GM18951 (cell line): ENCODE data around the gene GPR15LG.
"Not testable (repeated sequence)": the region's sequence is repeated elsewhere in the genome, so short reads cannot be mapped to it uniquely, and the experiment has no call there.

Experiments
- POLR2A ChIP-seq: IDR thresholded peaks from 4 replicates; pipeline ENCODE4 v1.6.1; 2011; ENCODE audit warnings: mild to moderate bottlenecking; ENCODE audit not compliant: insufficient read length, insufficient read depth; ENCODE audit errors: extremely low read depth
- in situ Hi-C: fragments of 300-500 bp; cut with MboI; formaldehyde crosslinking; loops from one replicate; pipeline ENCODE4 v1.12.0; 2022; ENCODE audit warnings: low sequenced_read_pairs, mixed read lengths, inconsistent platforms; ENCODE audit not compliant: unreplicated experiment

Gene GPR15LG

DNA sequence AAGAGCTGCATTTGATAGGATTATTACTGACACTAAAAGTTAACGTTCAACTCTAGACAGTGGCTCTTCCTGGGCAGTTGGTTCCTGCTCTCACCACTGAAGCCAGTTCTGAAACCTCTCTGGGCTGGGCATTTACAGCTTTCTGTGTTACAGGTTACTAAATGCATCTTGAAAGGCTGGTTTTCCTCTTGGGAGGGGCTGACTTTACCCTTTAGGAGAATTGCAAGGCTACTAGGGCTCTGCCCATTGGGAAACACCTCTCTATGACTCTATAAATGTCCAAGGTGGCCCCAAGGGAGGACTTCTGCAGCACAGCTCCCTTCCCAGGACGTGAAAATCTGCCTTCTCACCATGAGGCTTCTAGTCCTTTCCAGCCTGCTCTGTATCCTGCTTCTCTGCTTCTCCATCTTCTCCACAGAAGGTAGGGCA, at the start of gene GPR15LG:
GPR15LG (plus strand) TSS at position 301 of the 429 bp plus-strand sequence; CDS start at position 352, 51 bp downstream.
- in situ Hi-C loops: no loop called here
- TF ChIP-seq POLR2A: no peak

- in situ Hi-C loops: not testable (repeated sequence)
These were observed 47.5 kb upstream of the GPR15LG start for GRCh38 chr10:84125910-84126784.

DNA sequence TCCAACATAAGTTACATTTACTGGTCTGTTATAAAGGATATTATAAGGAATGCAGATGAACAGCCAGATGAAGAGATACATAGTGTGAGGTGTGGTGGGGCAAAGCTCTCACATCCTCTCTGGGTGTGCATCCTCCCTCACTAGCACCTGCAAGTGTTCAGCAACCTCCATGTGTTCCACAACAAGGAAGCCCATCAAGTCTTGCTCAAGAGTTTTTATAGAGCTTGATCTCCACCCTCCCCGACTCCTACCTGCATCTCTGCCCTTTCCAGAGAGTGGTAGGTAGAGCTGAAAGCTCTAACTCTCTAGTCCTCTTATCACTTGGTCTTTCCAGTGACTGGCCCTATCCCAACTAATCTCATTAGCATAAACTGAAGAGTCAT, 46.8 kb upstream of the GPR15LG start:
- in situ Hi-C loops: no loop called here

DNA sequence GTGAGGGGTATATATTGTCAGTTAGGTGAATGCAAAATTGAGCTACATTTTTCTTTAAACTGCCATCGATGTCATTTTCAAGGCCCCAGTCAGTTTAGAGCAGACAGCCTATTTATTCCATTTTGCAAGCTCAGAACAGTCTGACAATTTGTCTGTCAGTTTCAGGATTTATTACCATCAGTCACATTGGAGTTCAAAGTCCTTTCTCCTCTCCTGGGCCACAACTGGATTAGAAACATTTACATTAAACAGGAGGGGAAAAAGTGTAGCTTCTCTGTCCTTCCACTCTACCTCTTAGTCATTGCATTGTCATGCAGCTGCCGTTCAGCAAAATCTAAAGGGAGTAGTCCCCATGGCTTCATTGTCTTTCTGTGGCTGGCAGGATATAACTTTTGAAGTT, 37.8 kb upstream of the GPR15LG start:
- TF ChIP-seq POLR2A: no peak
- in situ Hi-C loops: no loop called here

More for the DNA sequence above, 46.8 kb upstream of the GPR15LG start:
- TF ChIP-seq POLR2A: no peak

DNA sequence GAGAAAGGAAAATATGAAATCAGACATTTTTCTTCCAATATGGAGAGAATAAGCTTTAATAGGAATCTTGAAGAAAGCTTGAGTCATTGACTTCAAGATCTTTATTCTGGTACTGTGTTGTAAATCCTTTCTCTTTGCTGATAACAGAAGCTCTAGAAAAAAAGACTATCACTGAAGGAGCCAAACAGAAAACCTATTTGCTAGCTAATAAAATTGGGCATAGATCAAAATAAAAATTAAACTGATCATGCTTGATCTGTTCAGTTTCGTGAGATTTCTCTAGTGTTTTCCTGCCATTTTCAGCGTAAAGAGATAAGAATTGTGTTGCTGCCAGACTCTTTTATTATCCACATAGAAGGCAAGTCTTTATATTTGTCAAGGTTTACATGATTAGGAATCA, 35.8 kb upstream of the GPR15LG start:
- no peak for TF ChIP-seq POLR2A
- in situ Hi-C loops: no loop called here

DNA sequence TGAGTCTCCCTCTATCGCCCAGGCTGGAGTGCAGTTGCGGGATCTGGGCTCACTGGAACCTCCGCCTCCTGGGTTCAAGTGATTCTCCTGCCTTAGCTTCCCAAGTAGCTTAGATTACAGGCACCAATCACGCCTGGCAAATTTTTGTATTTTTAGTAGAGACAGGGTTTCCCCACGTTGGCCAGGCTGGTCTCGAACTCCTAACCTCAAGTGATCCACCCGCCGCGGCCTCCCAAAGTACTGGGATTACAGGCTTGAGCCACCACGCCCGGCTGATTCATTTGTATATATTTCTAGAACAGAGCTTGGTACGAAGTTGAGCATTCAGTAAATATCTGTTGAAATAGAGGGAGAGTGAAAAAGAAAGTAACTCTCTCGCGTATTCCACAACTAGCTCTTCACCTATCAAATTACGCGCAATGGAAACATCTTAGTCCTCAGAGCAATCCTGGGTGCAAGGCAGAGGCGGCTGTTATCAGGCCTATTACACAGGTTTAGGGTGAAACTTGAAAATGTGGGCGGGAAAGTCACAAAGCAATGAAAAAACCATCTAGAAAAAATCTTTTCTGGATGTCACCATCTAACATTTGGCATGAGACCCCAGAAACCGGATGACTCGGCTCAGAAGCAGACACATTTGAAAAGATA, 35.0 kb upstream of the GPR15LG start:
- in situ Hi-C loops: no loop called here
- no peak for TF ChIP-seq POLR2A

- in situ Hi-C loops: no loop called here
- peak; percentile 82 for TF ChIP-seq POLR2A
These were observed 34.2 kb upstream of the GPR15LG start, which contains the start of gene GHITM for GRCh38 chr10:84139126-84140035. Gene GHITM (plus strand): TSS chr10:84139509. CDS start chr10:84141501, 1,992 bp downstream.

GRCh38 chr10:84140036-84140379, 33.6 kb upstream of the GPR15LG start:
- in situ Hi-C loops: no loop called here
- no peak for TF ChIP-seq POLR2A

- TF ChIP-seq POLR2A: no peak
- in situ Hi-C loops: loop anchor here (5.0 kb wide), 1 partner anchor 65 kb away; no protein-coding TSS in a partner anchor
These were observed 26.3 kb upstream of the GPR15LG start for GRCh38 chr10:84147347-84147746.

GRCh38 chr10:84148006-84148597, 25.5 kb upstream of the GPR15LG start:
- in situ Hi-C loops: loop anchor here (5.0 kb wide), 1 partner anchor 64 kb away; no protein-coding TSS in a partner anchor

GRCh38 chr10:84149854-84150253, 23.7 kb upstream of the GPR15LG start:
- in situ Hi-C loops: loop anchor here (5.0 kb wide), 1 partner anchor 62 kb away; no protein-coding TSS in a partner anchor
- TF ChIP-seq POLR2A: no peak

- no peak for TF ChIP-seq POLR2A
- in situ Hi-C loops: no loop called here
These were observed 20.8 kb upstream of the GPR15LG start for GRCh38 chr10:84152769-84153168.

- in situ Hi-C loops: no loop called here
These were observed 18.1 kb upstream of the GPR15LG start for GRCh38 chr10:84155521-84155920.

More at GRCh38 chr10:84155521-84155920, 18.1 kb upstream of the GPR15LG start:
- no peak for TF ChIP-seq POLR2A
